Activated T-cell treated with anti-CD3 and anti-CD28 coated beads, Interleukin-2, amount 50 U/mL, for 1 hour (primary cell): Measurements from ENCODE around the gene TPMT.
"Not testable (repeated sequence)": the region's sequence is repeated elsewhere in the genome, so short reads cannot be mapped to it uniquely, and the experiment has no call there.

ENCODE experiments used
- DNase-seq: peaks from one replicate; pipeline ENCODE4 v3.0.0-alpha.2; 2020

The TPMT gene

GRCh38 chr6:18155150-18155863, 430 bp upstream of the TPMT start, which contains the start of gene KDM1B:
TSS of gene KDM1B (plus strand) at chr6:18155422. CDS start at chr6:18159896, 4,474 bp downstream.
- peak; percentile 99 for DNase-seq

- DNase-seq: no peak
These were observed 1.6 kb downstream of the TPMT start for GRCh38 chr6:18153311-18153703.

- DNase-seq: no peak
These were observed 3.1 kb downstream of the TPMT start for GRCh38 chr6:18151801-18152200.

- DNase-seq: not testable (repeated sequence)
These were observed 3.5 kb downstream of the TPMT start for GRCh38 chr6:18151391-18151790.

- no peak for DNase-seq
These were observed 6.4 kb downstream of the TPMT start for GRCh38 chr6:18148304-18149025.

- DNase-seq: no peak
These were observed 7.3 kb downstream of the TPMT start for GRCh38 chr6:18147616-18148015.

- DNase-seq: no peak
These were observed 7.7 kb downstream of the TPMT start for GRCh38 chr6:18147160-18147559.

GRCh38 chr6:18142591-18142861, 12.4 kb downstream of the TPMT start:
- DNase-seq: no peak

GRCh38 chr6:18141805-18142590, 12.9 kb downstream of the TPMT start:
- DNase-seq: no peak

- no peak for DNase-seq
These were observed 14.8 kb downstream of the TPMT start for GRCh38 chr6:18139935-18140621.

- no peak for DNase-seq
These were observed 16.0 kb downstream of the TPMT start for GRCh38 chr6:18138906-18139305.

- DNase-seq: no peak
These were observed 18.6 kb downstream of the TPMT start for GRCh38 chr6:18136260-18136659.

GRCh38 chr6:18135171-18135570, 19.7 kb downstream of the TPMT start:
- DNase-seq: no peak

- no peak for DNase-seq
These were observed 22.5 kb downstream of the TPMT start for GRCh38 chr6:18132346-18132745.

- DNase-seq: no peak
These were observed 28.8 kb downstream of the TPMT start for GRCh38 chr6:18126121-18126520.

GRCh38 chr6:18122128-18123093, 32.5 kb downstream of the TPMT start, which contains the start of gene NHLRC1:
TSS of gene NHLRC1 (minus strand) at chr6:18122677. CDS start at chr6:18122606, 71 bp downstream.
- DNase-seq: peak; percentile 70

- no peak for DNase-seq
These were observed 33.2 kb downstream of the TPMT start for GRCh38 chr6:18121580-18122127.

GRCh38 chr6:18119236-18119635, 35.6 kb downstream of the TPMT start:
- no peak for DNase-seq

- no peak for DNase-seq
These were observed 36.5 kb downstream of the TPMT start for GRCh38 chr6:18118330-18118729.

GRCh38 chr6:18117136-18117535, 37.7 kb downstream of the TPMT start:
- no peak for DNase-seq

- DNase-seq: no peak
These were observed 39.5 kb downstream of the TPMT start for GRCh38 chr6:18115356-18115755.

GRCh38 chr6:18110162-18110561, 44.7 kb downstream of the TPMT start:
- no peak for DNase-seq
